Activated CD4-positive, alpha-beta T cell treated with anti-CD3 and anti-CD28 coated beads, Interleukin-2, Interleukin-4, amounts not matched to agents 100 ng/mL and 50 ng/mL, durations not matched to agents 16 hours and 8 hours (primary cell): ENCODE data around the gene UVRAG.
"Not testable (repeated sequence)": the region's sequence is repeated elsewhere in the genome, so short reads cannot be mapped to it uniquely, and the experiment has no call there.

Source experiments
- DNase-seq: peaks from one replicate; pipeline ENCODE4 v3.0.0-alpha.2; 2020; ENCODE audit warnings: low spot score

The UVRAG gene

GRCh38 chr11:76025817-76026216, 210.8 kb downstream of the UVRAG start:
- no peak for DNase-seq

GRCh38 chr11:76026281-76026680, 211.3 kb downstream of the UVRAG start:
- DNase-seq: no peak

- no peak for DNase-seq
Observed at GRCh38 chr11:76026862-76027261, 211.9 kb downstream of the UVRAG start.

GRCh38 chr11:76030286-76030685, 215.3 kb downstream of the UVRAG start:
- DNase-seq: no peak

- no peak for DNase-seq
Observed at GRCh38 chr11:76030968-76031590, 216.1 kb downstream of the UVRAG start.

GRCh38 chr11:76033699-76034098, 218.7 kb downstream of the UVRAG start:
- DNase-seq: no peak

GRCh38 chr11:76035020-76035419, 220.0 kb downstream of the UVRAG start:
- no peak for DNase-seq

- no peak for DNase-seq
Observed at GRCh38 chr11:76038608-76039007, 223.6 kb downstream of the UVRAG start.

GRCh38 chr11:76041208-76041607, 226.2 kb downstream of the UVRAG start:
- DNase-seq: no peak

- DNase-seq: no peak
Observed at GRCh38 chr11:76044750-76045320, 229.8 kb downstream of the UVRAG start.

- DNase-seq: no peak
Observed at GRCh38 chr11:76047231-76047630, 232.2 kb downstream of the UVRAG start.

- no peak for DNase-seq
Observed at GRCh38 chr11:76047766-76048165, 232.8 kb downstream of the UVRAG start.

- DNase-seq: no peak
Observed at GRCh38 chr11:76048763-76049162, 233.8 kb downstream of the UVRAG start.

GRCh38 chr11:76049511-76049910, 234.5 kb downstream of the UVRAG start:
- no peak for DNase-seq

- DNase-seq: no peak
Observed at GRCh38 chr11:76051937-76052336, 236.9 kb downstream of the UVRAG start.

GRCh38 chr11:76054330-76054729, 239.3 kb downstream of the UVRAG start:
- no peak for DNase-seq

GRCh38 chr11:76056876-76057275, 241.9 kb downstream of the UVRAG start:
- no peak for DNase-seq

- not testable (repeated sequence) for DNase-seq
Observed at GRCh38 chr11:76060475-76061036, 245.5 kb downstream of the UVRAG start.

- no peak for DNase-seq
Observed at GRCh38 chr11:76062733-76063132, 247.7 kb downstream of the UVRAG start.

- DNase-seq: no peak
Observed at GRCh38 chr11:76064192-76064591, 249.2 kb downstream of the UVRAG start.

- DNase-seq: no peak
Observed at GRCh38 chr11:76067099-76067498, 252.1 kb downstream of the UVRAG start.

GRCh38 chr11:76069001-76069400, 254.0 kb downstream of the UVRAG start:
- no peak for DNase-seq

GRCh38 chr11:76071090-76071489, 256.1 kb downstream of the UVRAG start:
- no peak for DNase-seq

GRCh38 chr11:76073724-76074123, 258.7 kb downstream of the UVRAG start:
- no peak for DNase-seq
